ENCODE results near the gene OR1K1. TPM values are rescaled to one million over a fixed set of nuclear protein-coding genes. Genes with fewer than 3 reads are reported as not detected.

Gene OR1K1
- not detected in 2 replicates for total RNA-seq

GRCh38 chr9:122800066-122801060 is at the start of gene OR1K1:
Gene OR1K1 (plus strand): TSS chr9:122800123. CDS start chr9:122800123, 0 bp downstream.

GRCh38 chr9:122788831-122789230 is 11.1 kb upstream of the OR1K1 start, which contains the start of gene OR5C1:
Gene OR5C1 (plus strand): TSS chr9:122788933. CDS start chr9:122788933, 0 bp downstream.

Other genes starting within 250 kb of the OR1K1 start
- not detected in 2 replicates for gene OR1N2, start 247.0 kb upstream of the OR1K1 start, total RNA-seq
- not detected in 2 replicates for gene OR1L8, start 216.7 kb upstream of the OR1K1 start, total RNA-seq
- gene OR1Q1, start 185.4 kb upstream of the OR1K1 start, total RNA-seq = not detected in 2 replicates
- gene OR1B1, start 142.5 kb upstream of the OR1K1 start, total RNA-seq = not detected in 2 replicates
- not detected in 2 replicates for gene OR1L1, start 138.4 kb upstream of the OR1K1 start, total RNA-seq
- not detected in 2 replicates for gene OR1L3, start 125.0 kb upstream of the OR1K1 start, total RNA-seq
- not detected in 2 replicates for gene OR1L4, start 76.1 kb upstream of the OR1K1 start, total RNA-seq
- not detected in 2 replicates for gene OR1L6, start 57.8 kb upstream of the OR1K1 start, total RNA-seq
- not detected in 2 replicates for gene OR5C1, start 11.2 kb upstream of the OR1K1 start, total RNA-seq
- 10.0 and 10.1 TPM in 2 replicates for gene PDCL, start 28.5 kb downstream of the OR1K1 start, total RNA-seq
- gene RC3H2, start 105.2 kb downstream of the OR1K1 start, total RNA-seq = 29.3 and 43.4 TPM in 2 replicates
- 4.2 TPM in 2 replicates for gene ZBTB6, start 113.2 kb downstream of the OR1K1 start, total RNA-seq
- 2.3 and 3.8 TPM in 2 replicates for gene ZBTB26, start 131.4 kb downstream of the OR1K1 start, total RNA-seq
- 5.7 and 11.5 TPM in 2 replicates for gene RABGAP1, start 140.9 kb downstream of the OR1K1 start, total RNA-seq
- gene GPR21, start 233.5 kb downstream of the OR1K1 start, total RNA-seq = not detected in 2 replicates

All from mesangial cell (primary cell).